GM21423 (cell line): ENCODE results near the gene ALDH1A1.
"Not testable (repeated sequence)": the region's sequence is repeated elsewhere in the genome, so short reads cannot be mapped to it uniquely, and the experiment has no call there.

Experiments used
- ATAC-seq: cut with Tn5 transposase; IDR thresholded peaks from one replicate; pipeline ENCODE4 v1.9.1; 2021; ENCODE audit warnings: mild to moderate bottlenecking, moderate library complexity; ENCODE audit not compliant: unreplicated experiment

ALDH1A1 gene

GRCh38 chr9:72863456-72864094, 89.3 kb downstream of the ALDH1A1 start:
- no peak for ATAC-seq

GRCh38 chr9:72862788-72863187, 90.1 kb downstream of the ALDH1A1 start:
- ATAC-seq, result not testable (repeated sequence)

GRCh38 chr9:72858089-72858912, 94.6 kb downstream of the ALDH1A1 start:
- ATAC-seq, result no peak

GRCh38 chr9:72857624-72857996, 95.2 kb downstream of the ALDH1A1 start:
- no peak for ATAC-seq

- ATAC-seq, result no peak
These were observed 95.8 kb downstream of the ALDH1A1 start for GRCh38 chr9:72856972-72857623.

- ATAC-seq, result no peak
These were observed 96.8 kb downstream of the ALDH1A1 start for GRCh38 chr9:72855890-72856523.

- no peak for ATAC-seq
These were observed 97.5 kb downstream of the ALDH1A1 start for GRCh38 chr9:72855321-72855720.
